ENCODE measurements around the gene AIFM1. TPM values are rescaled to one million over a fixed set of nuclear protein-coding genes. Genes with fewer than 3 reads are reported as not detected.

The AIFM1 gene
- total and polyA plus RNA-seq, 4 donors: 33.1 to 79.0 (median 66.4) TPM

DNA sequence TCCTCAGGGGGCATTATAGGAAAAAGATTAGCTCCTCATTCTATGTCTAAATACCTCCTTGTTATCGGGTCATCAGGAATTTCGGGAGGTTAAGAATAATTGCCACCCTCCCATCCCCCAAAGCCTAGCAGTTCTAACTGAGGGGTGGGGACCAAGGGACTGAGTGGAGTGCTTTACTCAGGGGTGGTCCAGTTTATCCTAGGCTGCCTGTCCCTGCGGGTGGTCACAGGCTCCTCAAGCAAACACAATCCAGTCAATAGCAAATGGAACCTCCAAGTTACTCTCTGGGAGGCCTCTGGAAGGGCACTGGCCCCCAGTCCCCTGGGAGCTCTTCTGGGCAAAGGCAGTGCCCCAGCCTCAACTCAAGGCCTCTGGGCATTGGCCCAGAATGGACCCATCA lies 62.0 kb downstream of the AIFM1 start:
- H3K4me1 ChIP-seq (ENCODE audit: control insufficient read depth in 4 of 4, insufficient read depth in 4 of 4, low read length in 3 of 4): peaks cover 0 to 4% (median 0%) of the 10 kb centered on the region in 4 donors
- 79% methylated on average over 3 of the region's 3 CpGs for WGBS

DNA sequence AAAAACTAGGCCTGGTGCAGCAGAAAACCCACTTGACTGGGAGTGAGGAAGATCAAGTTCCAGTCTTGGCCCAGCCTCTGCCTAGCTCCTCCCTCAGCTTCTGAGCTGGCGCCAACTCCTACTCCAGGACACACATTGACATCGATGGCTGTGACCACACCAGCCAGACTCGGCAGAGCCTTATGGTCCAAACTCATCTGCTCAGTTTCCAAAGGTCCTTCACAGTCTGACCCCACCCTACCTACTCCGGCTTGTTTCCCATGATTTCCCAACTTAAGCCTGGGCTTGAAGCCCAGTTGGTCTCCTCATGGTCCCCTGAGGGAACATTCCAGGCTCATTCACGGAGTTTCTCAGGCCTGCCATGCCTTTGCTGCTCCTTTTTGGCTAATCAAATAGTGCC lies 65.5 kb downstream of the AIFM1 start:
- Histone ChIP-seq H3K27me3 (ENCODE audit: control insufficient read depth in 4 of 4, insufficient read depth in 4 of 4, low read length in 3 of 4) (no peaks in the 10 kb centered on the region), H3K4me1 (ENCODE audit: control insufficient read depth in 4 of 4, insufficient read depth in 4 of 4, low read length in 3 of 4) (no peaks in the 10 kb centered on the region), H3K4me3 (ENCODE audit: low read depth in 1 of 3, low read length in 3 of 3) (no peak overlapping the region), H3K9ac (ENCODE audit: low read depth in 1 of 2, low read length in 2 of 2) (no peak overlapping the region), H3K27ac (ENCODE audit: low read depth in 1 of 2, low read length in 2 of 2) (no peak overlapping the region), H3K36me3 (ENCODE audit: control insufficient read depth in 4 of 4, insufficient read depth in 3 of 4, low read depth in 1 of 4, low read length in 3 of 4) (no peaks in the 10 kb centered on the region), H3K9me3 (ENCODE audit: control insufficient read depth in 4 of 4, low read length in 3 of 4) (no peaks in the 10 kb centered on the region)
- WGBS: 77% methylated on average over 5 of the region's 5 CpGs
- no peak for DNase-seq (ENCODE audit: low spot score)
- TF ChIP-seq, protein P1, sequence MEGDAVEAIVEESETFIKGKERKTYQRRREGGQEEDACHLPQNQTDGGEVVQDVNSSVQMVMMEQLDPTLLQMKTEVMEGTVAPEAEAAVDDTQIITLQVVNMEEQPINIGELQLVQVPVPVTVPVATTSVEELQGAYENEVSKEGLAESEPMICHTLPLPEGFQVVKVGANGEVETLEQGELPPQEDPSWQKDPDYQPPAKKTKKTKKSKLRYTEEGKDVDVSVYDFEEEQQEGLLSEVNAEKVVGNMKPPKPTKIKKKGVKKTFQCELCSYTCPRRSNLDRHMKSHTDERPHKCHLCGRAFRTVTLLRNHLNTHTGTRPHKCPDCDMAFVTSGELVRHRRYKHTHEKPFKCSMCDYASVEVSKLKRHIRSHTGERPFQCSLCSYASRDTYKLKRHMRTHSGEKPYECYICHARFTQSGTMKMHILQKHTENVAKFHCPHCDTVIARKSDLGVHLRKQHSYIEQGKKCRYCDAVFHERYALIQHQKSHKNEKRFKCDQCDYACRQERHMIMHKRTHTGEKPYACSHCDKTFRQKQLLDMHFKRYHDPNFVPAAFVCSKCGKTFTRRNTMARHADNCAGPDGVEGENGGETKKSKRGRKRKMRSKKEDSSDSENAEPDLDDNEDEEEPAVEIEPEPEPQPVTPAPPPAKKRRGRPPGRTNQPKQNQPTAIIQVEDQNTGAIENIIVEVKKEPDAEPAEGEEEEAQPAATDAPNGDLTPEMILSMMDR (IDR thresholded peaks at IDR 0.05; ENCODE audit: low read depth, low read length, missing input control): no peak
- no peak for TF ChIP-seq HNF4G (IDR thresholded peaks at IDR 0.05)
- TF ChIP-seq FOXA1 (IDR thresholded peaks at IDR 0.05): no peak
- TF ChIP-seq HNF4A (conservative IDR thresholded peaks at IDR 0.05): no peak
- TF ChIP-seq, protein P2, sequence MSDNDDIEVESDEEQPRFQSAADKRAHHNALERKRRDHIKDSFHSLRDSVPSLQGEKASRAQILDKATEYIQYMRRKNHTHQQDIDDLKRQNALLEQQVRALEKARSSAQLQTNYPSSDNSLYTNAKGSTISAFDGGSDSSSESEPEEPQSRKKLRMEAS (IDR thresholded peaks at IDR 0.05): no peak
- TF ChIP-seq RAD21 (IDR thresholded peaks at IDR 0.05): no peak
- TF ChIP-seq NR2F2 (IDR thresholded peaks at IDR 0.05): no peak
- TF ChIP-seq, protein P3, sequence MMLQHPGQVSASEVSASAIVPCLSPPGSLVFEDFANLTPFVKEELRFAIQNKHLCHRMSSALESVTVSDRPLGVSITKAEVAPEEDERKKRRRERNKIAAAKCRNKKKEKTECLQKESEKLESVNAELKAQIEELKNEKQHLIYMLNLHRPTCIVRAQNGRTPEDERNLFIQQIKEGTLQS (IDR thresholded peaks at IDR 0.05): no peak
- no peak for TF ChIP-seq RXRA (IDR thresholded peaks at IDR 0.05)
- no peak for TF ChIP-seq TAF1 (conservative IDR thresholded peaks at IDR 0.05)
- TF ChIP-seq, protein P4, sequence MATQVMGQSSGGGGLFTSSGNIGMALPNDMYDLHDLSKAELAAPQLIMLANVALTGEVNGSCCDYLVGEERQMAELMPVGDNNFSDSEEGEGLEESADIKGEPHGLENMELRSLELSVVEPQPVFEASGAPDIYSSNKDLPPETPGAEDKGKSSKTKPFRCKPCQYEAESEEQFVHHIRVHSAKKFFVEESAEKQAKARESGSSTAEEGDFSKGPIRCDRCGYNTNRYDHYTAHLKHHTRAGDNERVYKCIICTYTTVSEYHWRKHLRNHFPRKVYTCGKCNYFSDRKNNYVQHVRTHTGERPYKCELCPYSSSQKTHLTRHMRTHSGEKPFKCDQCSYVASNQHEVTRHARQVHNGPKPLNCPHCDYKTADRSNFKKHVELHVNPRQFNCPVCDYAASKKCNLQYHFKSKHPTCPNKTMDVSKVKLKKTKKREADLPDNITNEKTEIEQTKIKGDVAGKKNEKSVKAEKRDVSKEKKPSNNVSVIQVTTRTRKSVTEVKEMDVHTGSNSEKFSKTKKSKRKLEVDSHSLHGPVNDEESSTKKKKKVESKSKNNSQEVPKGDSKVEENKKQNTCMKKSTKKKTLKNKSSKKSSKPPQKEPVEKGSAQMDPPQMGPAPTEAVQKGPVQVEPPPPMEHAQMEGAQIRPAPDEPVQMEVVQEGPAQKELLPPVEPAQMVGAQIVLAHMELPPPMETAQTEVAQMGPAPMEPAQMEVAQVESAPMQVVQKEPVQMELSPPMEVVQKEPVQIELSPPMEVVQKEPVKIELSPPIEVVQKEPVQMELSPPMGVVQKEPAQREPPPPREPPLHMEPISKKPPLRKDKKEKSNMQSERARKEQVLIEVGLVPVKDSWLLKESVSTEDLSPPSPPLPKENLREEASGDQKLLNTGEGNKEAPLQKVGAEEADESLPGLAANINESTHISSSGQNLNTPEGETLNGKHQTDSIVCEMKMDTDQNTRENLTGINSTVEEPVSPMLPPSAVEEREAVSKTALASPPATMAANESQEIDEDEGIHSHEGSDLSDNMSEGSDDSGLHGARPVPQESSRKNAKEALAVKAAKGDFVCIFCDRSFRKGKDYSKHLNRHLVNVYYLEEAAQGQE (IDR thresholded peaks at IDR 0.05): no peak

More for the DNA sequence above, 62.0 kb downstream of the AIFM1 start:
- no peak overlapping the region for H3K4me3 ChIP-seq (ENCODE audit: low read depth in 1 of 3, low read length in 3 of 3)
- no peaks in the 10 kb centered on the region for H3K27me3 ChIP-seq (ENCODE audit: control insufficient read depth in 4 of 4, insufficient read depth in 4 of 4, low read length in 3 of 4)
- no peaks in the 10 kb centered on the region for H3K9me3 ChIP-seq (ENCODE audit: control insufficient read depth in 4 of 4, low read length in 3 of 4)
- H3K9ac ChIP-seq (ENCODE audit: low read depth in 1 of 2, low read length in 2 of 2): no peak overlapping the region
- no peak overlapping the region for H3K27ac ChIP-seq (ENCODE audit: low read depth in 1 of 2, low read length in 2 of 2)
- TF ChIP-seq YY1 (IDR thresholded peaks at IDR 0.05): no peak
- TF ChIP-seq, protein P3 (IDR thresholded peaks at IDR 0.05): no peak
- no peak for TF ChIP-seq RXRA (IDR thresholded peaks at IDR 0.05)
- no peak for TF ChIP-seq SP1 (IDR thresholded peaks at IDR 0.05)
- TF ChIP-seq HNF4G (IDR thresholded peaks at IDR 0.05): no peak
- no peak for TF ChIP-seq FOXA2 (IDR thresholded peaks at IDR 0.05)
- no peak for TF ChIP-seq EGR1 (IDR thresholded peaks at IDR 0.05; ENCODE audit: low read depth in 2 of 2)
- TF ChIP-seq, protein P4 (IDR thresholded peaks at IDR 0.05): no peak
- no peak for TF ChIP-seq GABPA (IDR thresholded peaks at IDR 0.05 in 1 of 2, conservative IDR thresholded peaks at IDR 0.05 in 1 of 2)
- TF ChIP-seq, protein P5, sequence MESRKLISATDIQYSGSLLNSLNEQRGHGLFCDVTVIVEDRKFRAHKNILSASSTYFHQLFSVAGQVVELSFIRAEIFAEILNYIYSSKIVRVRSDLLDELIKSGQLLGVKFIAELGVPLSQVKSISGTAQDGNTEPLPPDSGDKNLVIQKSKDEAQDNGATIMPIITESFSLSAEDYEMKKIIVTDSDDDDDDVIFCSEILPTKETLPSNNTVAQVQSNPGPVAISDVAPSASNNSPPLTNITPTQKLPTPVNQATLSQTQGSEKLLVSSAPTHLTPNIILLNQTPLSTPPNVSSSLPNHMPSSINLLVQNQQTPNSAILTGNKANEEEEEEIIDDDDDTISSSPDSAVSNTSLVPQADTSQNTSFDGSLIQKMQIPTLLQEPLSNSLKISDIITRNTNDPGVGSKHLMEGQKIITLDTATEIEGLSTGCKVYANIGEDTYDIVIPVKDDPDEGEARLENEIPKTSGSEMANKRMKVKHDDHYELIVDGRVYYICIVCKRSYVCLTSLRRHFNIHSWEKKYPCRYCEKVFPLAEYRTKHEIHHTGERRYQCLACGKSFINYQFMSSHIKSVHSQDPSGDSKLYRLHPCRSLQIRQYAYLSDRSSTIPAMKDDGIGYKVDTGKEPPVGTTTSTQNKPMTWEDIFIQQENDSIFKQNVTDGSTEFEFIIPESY (IDR thresholded peaks at IDR 0.05): no peak
- no peak for TF ChIP-seq TAF1 (conservative IDR thresholded peaks at IDR 0.05)
- TF ChIP-seq, protein P2 (IDR thresholded peaks at IDR 0.05): no peak
- TF ChIP-seq RAD21 (IDR thresholded peaks at IDR 0.05): no peak
- no peak for TF ChIP-seq JUND (IDR thresholded peaks at IDR 0.05)
- TF ChIP-seq NR2F2 (IDR thresholded peaks at IDR 0.05): no peak
- no peak for TF ChIP-seq FOXA1 (IDR thresholded peaks at IDR 0.05)
- no peaks in the 10 kb centered on the region for H3K36me3 ChIP-seq (ENCODE audit: control insufficient read depth in 4 of 4, insufficient read depth in 3 of 4, low read depth in 1 of 4, low read length in 3 of 4)
- DNase-seq (ENCODE audit: low spot score): no peak

Measured in liver (tissue), 9 donors.